Measurements from ENCODE around the gene ZNF586.

The ZNF586 gene

GRCh38 chr19:57757941-57758340, 11.5 kb upstream of the ZNF586 start:
- H3K27me3 ChIP-seq (ENCODE audit: control insufficient read depth in 1 of 2, insufficient read depth in 2 of 2, low read length in 2 of 2): no peaks in the 10 kb centered on the region
- H3K4me1 ChIP-seq (ENCODE audit: control insufficient read depth, insufficient read depth, low read length): no peaks in the 10 kb centered on the region
- H3K27ac ChIP-seq (ENCODE audit: low read length): no peak overlapping the region
- H3K36me3 ChIP-seq (ENCODE audit: control insufficient read depth in 2 of 2, insufficient read depth in 2 of 2, low read length in 2 of 2): peaks cover 65 to 68% of the 10 kb centered on the region in 2 donors
- no peak overlapping the region for H3K4me3 ChIP-seq (ENCODE audit: low read length in 2 of 2)
- no peak overlapping the region for H3K9ac ChIP-seq (ENCODE audit: low read length in 2 of 2)
- H3K9me3 ChIP-seq (ENCODE audit: control insufficient read depth in 2 of 2, low read length in 2 of 2): peaks cover 14 to 31% of the 10 kb centered on the region in 2 donors

DNA sequence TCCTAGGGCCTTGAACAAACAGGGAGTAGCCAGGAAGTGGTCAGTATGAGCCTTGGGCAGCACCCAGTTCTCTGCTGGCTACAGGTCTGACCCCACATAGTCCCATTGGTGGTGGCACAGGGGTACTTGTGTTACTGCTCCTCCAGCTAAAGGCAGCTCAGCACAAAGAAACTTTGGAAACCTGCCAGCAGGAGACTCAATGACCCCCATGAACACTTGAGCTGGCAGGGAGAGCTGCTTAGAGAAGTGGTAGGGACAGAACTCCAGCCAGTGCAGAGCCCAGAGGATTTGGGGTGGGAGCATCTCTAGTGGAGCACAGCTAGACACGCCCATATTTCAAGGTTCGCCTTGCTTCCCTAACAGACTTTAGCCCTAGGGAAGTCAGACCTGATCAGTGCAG, 10.4 kb upstream of the ZNF586 start:
- Histone ChIP-seq H3K4me3 (ENCODE audit: low read length in 2 of 2) (no peak overlapping the region), H3K4me1 (ENCODE audit: control insufficient read depth, insufficient read depth, low read length) (no peaks in the 10 kb centered on the region), H3K27ac (ENCODE audit: low read length) (no peak overlapping the region), H3K9me3 (ENCODE audit: control insufficient read depth in 2 of 2, low read length in 2 of 2) (peaks cover 7 to 20% of the 10 kb centered on the region in 2 donors), H3K36me3 (ENCODE audit: control insufficient read depth in 2 of 2, insufficient read depth in 2 of 2, low read length in 2 of 2) (peaks cover 56 to 59% of the 10 kb centered on the region in 2 donors), H3K27me3 (ENCODE audit: control insufficient read depth in 1 of 2, insufficient read depth in 2 of 2, low read length in 2 of 2) (no peaks in the 10 kb centered on the region), H3K9ac (ENCODE audit: low read length in 2 of 2) (no peak overlapping the region)

DNA sequence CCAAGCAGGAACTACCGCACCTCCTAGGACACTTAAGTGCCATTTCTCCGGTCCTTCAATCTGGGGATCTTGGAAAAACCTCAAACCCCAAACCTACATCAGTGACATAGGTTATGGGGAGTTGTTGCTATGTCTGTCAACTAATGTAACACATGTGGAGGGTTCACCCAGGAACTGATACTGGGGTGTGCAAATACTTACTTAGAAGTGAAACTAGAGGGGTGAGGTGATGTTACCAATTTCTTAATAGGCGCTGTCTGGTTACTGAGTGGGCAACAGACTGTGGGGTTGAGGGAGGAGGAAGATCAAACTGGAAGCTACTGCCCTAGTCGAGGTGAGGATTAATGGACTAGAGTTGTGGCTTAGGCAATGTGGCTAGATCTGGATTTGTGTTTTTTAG, 1.9 kb downstream of the ZNF586 start:
- Histone ChIP-seq H3K4me1 (ENCODE audit: control insufficient read depth, insufficient read depth, low read length) (peaks cover 9% of the 10 kb centered on the region), H3K36me3 (ENCODE audit: control insufficient read depth in 2 of 2, insufficient read depth in 2 of 2, low read length in 2 of 2) (peaks cover 12 to 19% of the 10 kb centered on the region in 2 donors), H3K9me3 (ENCODE audit: control insufficient read depth in 2 of 2, low read length in 2 of 2) (peaks cover 4 to 11% of the 10 kb centered on the region in 2 donors), H3K27ac (ENCODE audit: low read length) (no peak overlapping the region), H3K9ac (ENCODE audit: low read length in 2 of 2) (no peak overlapping the region), H3K4me3 (ENCODE audit: low read length in 2 of 2) (no peak overlapping the region), H3K27me3 (ENCODE audit: control insufficient read depth in 1 of 2, insufficient read depth in 2 of 2, low read length in 2 of 2) (no peaks in the 10 kb centered on the region)

DNA sequence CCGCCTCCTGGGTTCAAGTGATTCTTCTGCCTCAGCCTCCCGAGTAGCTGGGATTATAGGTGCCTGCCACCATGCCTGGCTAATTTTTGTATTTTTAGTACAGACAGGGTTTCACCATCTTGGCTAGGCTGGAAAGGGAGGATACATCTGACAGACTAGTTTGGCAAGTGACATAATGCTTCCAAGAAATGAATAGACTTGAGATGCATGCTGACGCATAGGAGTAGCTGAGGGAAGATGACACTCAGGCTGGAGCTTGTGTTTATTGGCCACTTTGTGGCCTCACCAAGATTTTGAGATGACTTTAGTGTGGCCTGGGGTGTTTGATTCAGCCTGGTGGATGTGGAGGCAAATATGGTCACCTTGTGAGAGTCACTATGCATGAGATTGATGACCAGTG, 4.0 kb downstream of the ZNF586 start:
- H3K4me1 ChIP-seq (ENCODE audit: control insufficient read depth, insufficient read depth, low read length): peaks cover 9% of the 10 kb centered on the region
- peaks cover 25 to 28% of the 10 kb centered on the region in 2 donors for H3K36me3 ChIP-seq (ENCODE audit: control insufficient read depth in 2 of 2, insufficient read depth in 2 of 2, low read length in 2 of 2)
- no peak overlapping the region for H3K9ac ChIP-seq (ENCODE audit: low read length in 2 of 2)
- no peaks in the 10 kb centered on the region for H3K27me3 ChIP-seq (ENCODE audit: control insufficient read depth in 1 of 2, insufficient read depth in 2 of 2, low read length in 2 of 2)
- peaks cover 11 to 16% of the 10 kb centered on the region in 2 donors for H3K9me3 ChIP-seq (ENCODE audit: control insufficient read depth in 2 of 2, low read length in 2 of 2)
- no peak overlapping the region for H3K4me3 ChIP-seq (ENCODE audit: low read length in 2 of 2)
- no peak overlapping the region for H3K27ac ChIP-seq (ENCODE audit: low read length)

DNA sequence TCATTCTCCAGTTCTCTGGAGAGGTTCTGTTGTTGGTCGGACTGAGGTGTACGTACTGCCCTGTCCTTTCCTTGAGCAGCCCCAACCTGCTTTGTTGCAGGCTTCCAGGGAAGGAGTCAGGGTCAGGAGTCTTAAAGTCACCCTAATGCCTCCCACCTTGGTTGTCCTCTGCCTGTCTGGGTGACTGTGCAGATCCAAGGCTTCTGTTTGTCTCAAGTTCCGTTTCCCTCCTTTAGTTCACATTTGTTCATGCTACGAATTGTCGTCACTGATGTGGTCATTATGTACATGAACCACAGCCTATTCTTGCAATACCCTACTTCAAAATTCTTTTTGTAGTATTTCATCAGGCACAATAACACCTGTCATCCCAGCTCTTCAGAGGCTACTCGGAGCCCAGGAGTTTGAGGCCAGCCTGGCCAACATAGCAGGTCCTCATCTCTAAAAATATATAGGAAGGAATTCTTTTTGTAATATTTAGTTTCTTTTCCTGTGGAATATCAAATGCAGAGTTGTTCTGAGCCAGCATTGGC, 7.4 kb downstream of the ZNF586 start:
- H3K9me3 ChIP-seq (ENCODE audit: control insufficient read depth in 2 of 2, low read length in 2 of 2): peaks cover 29 to 40% of the 10 kb centered on the region in 2 donors
- no peak overlapping the region for H3K4me3 ChIP-seq (ENCODE audit: low read length in 2 of 2)
- no peaks in the 10 kb centered on the region for H3K27me3 ChIP-seq (ENCODE audit: control insufficient read depth in 1 of 2, insufficient read depth in 2 of 2, low read length in 2 of 2)

DNA sequence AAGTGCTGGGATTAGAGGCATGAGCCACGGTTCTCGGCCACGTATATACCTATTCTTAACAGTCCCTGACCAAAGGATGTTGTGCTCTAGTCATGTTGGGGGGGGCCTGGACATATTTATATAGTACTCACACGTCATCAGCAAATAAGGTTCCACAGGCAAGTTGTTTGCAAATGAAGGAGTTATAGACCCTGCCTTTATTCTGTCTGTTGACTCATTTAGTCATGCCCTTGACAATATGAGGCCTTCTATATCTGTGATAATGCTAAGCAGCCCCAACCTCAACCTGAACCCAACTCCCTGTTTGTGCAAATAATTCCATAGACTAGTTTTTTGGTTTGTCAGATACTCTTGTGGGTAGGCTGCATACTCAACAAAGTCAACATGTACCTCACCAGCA, 8.9 kb downstream of the ZNF586 start:
- peaks cover 46% of the 10 kb centered on the region in 2 donors for H3K36me3 ChIP-seq (ENCODE audit: control insufficient read depth in 2 of 2, insufficient read depth in 2 of 2, low read length in 2 of 2)
- H3K9me3 ChIP-seq (ENCODE audit: control insufficient read depth in 2 of 2, low read length in 2 of 2): peaks cover 29 to 40% of the 10 kb centered on the region in 2 donors
- H3K9ac ChIP-seq (ENCODE audit: low read length in 2 of 2): no peak overlapping the region
- no peak overlapping the region for H3K4me3 ChIP-seq (ENCODE audit: low read length in 2 of 2)
- no peaks in the 10 kb centered on the region for H3K27me3 ChIP-seq (ENCODE audit: control insufficient read depth in 1 of 2, insufficient read depth in 2 of 2, low read length in 2 of 2)
- no peaks in the 10 kb centered on the region for H3K4me1 ChIP-seq (ENCODE audit: control insufficient read depth, insufficient read depth, low read length)
- H3K27ac ChIP-seq (ENCODE audit: low read length): no peak overlapping the region

More for the DNA sequence above, 7.4 kb downstream of the ZNF586 start:
- H3K36me3 ChIP-seq (ENCODE audit: control insufficient read depth in 2 of 2, insufficient read depth in 2 of 2, low read length in 2 of 2): peaks cover 46 to 50% of the 10 kb centered on the region in 2 donors
- no peaks in the 10 kb centered on the region for H3K4me1 ChIP-seq (ENCODE audit: control insufficient read depth, insufficient read depth, low read length)
- H3K9ac ChIP-seq (ENCODE audit: low read length in 2 of 2): no peak overlapping the region
- no peak overlapping the region for H3K27ac ChIP-seq (ENCODE audit: low read length)

DNA sequence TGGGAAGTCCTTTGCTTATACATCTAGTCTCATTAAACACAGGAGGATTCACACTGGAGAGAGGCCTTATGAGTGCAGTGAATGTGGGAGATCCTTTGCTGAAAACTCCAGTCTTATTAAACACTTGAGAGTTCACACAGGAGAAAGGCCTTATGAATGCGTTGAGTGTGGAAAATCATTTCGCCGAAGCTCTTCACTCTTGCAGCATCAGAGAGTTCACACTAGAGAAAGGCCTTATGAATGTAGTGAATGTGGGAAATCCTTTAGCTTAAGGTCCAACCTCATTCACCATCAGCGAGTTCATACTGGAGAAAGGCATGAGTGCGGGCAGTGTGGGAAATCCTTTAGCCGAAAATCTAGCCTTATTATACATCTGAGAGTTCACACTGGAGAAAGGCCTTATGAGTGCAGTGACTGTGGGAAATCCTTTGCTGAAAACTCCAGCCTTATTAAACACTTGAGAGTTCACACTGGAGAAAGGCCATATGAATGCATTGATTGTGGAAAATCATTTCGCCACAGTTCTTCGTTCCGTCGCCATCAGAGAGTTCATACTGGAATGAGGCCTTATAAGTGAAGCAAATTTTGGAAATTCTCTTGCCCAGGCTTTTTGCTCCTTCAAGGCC, 9.9 kb downstream of the ZNF586 start:
- peak overlapping the region in 1 of 2 donors; percentile 47 for H3K4me3 ChIP-seq (ENCODE audit: low read length in 2 of 2)
- H3K27ac ChIP-seq (ENCODE audit: low read length): no peak overlapping the region
- no peak overlapping the region for H3K9ac ChIP-seq (ENCODE audit: low read length in 2 of 2)
- peaks cover 46% of the 10 kb centered on the region in 2 donors for H3K36me3 ChIP-seq (ENCODE audit: control insufficient read depth in 2 of 2, insufficient read depth in 2 of 2, low read length in 2 of 2)
- H3K4me1 ChIP-seq (ENCODE audit: control insufficient read depth, insufficient read depth, low read length): no peaks in the 10 kb centered on the region
- H3K27me3 ChIP-seq (ENCODE audit: control insufficient read depth in 1 of 2, insufficient read depth in 2 of 2, low read length in 2 of 2): no peaks in the 10 kb centered on the region
- peaks cover 29 to 40% of the 10 kb centered on the region in 2 donors for H3K9me3 ChIP-seq (ENCODE audit: control insufficient read depth in 2 of 2, low read length in 2 of 2)

GRCh38 chr19:57786286-57786685, 16.8 kb downstream of the ZNF586 start:
- H3K9ac ChIP-seq (ENCODE audit: low read length in 2 of 2): no peak overlapping the region
- no peaks in the 10 kb centered on the region for H3K4me1 ChIP-seq (ENCODE audit: control insufficient read depth, insufficient read depth, low read length)
- H3K27ac ChIP-seq (ENCODE audit: low read length): no peak overlapping the region
- peaks cover 6 to 20% of the 10 kb centered on the region in 2 donors for H3K36me3 ChIP-seq (ENCODE audit: control insufficient read depth in 2 of 2, insufficient read depth in 2 of 2, low read length in 2 of 2)
- H3K4me3 ChIP-seq (ENCODE audit: low read length in 2 of 2): no peak overlapping the region
- H3K27me3 ChIP-seq (ENCODE audit: control insufficient read depth in 1 of 2, insufficient read depth in 2 of 2, low read length in 2 of 2): no peaks in the 10 kb centered on the region
- H3K9me3 ChIP-seq (ENCODE audit: control insufficient read depth in 2 of 2, low read length in 2 of 2): peaks cover 4 to 19% of the 10 kb centered on the region in 2 donors

GRCh38 chr19:57786906-57787305, 17.4 kb downstream of the ZNF586 start:
- no peak overlapping the region for H3K4me3 ChIP-seq (ENCODE audit: low read length in 2 of 2)
- H3K9me3 ChIP-seq (ENCODE audit: control insufficient read depth in 2 of 2, low read length in 2 of 2): peaks cover 4 to 19% of the 10 kb centered on the region in 2 donors
- no peak overlapping the region for H3K27ac ChIP-seq (ENCODE audit: low read length)
- no peak overlapping the region for H3K9ac ChIP-seq (ENCODE audit: low read length in 2 of 2)
- H3K27me3 ChIP-seq (ENCODE audit: control insufficient read depth in 1 of 2, insufficient read depth in 2 of 2, low read length in 2 of 2): no peaks in the 10 kb centered on the region
- peaks cover 8 to 20% of the 10 kb centered on the region in 2 donors for H3K36me3 ChIP-seq (ENCODE audit: control insufficient read depth in 2 of 2, insufficient read depth in 2 of 2, low read length in 2 of 2)
- no peaks in the 10 kb centered on the region for H3K4me1 ChIP-seq (ENCODE audit: control insufficient read depth, insufficient read depth, low read length)

DNA sequence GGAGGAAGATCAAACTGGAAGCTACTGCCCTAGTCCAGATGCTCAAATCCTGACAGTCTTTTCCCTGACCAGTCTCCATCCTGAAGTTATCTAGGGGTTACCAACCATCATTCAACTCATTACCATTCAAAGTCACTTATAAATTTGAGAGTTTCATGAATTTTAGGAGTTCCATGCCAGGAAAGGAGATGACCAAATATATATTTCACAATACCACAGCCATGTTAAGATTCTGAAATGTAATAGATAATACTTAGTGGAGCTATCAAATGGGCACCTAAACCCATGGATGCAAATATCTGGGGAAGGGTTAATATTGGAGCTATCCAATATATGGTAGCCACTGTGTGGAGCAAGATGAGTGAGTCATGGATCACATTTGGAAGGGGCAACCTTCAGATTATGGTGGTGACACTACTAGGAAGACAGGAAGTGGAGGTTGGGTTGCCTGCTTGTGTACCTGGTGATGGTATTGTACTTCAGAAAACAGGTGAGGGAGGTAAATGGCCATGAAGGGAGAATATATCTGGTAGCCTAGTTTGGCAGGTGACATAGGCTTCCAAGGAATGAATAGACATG, 18.7 kb downstream of the ZNF586 start:
- Histone ChIP-seq H3K27ac (ENCODE audit: low read length) (no peak overlapping the region), H3K27me3 (ENCODE audit: control insufficient read depth in 1 of 2, insufficient read depth in 2 of 2, low read length in 2 of 2) (no peaks in the 10 kb centered on the region), H3K9ac (ENCODE audit: low read length in 2 of 2) (no peak overlapping the region), H3K4me3 (ENCODE audit: low read length in 2 of 2) (no peak overlapping the region), H3K36me3 (ENCODE audit: control insufficient read depth in 2 of 2, insufficient read depth in 2 of 2, low read length in 2 of 2) (peaks cover 13 to 25% of the 10 kb centered on the region in 2 donors), H3K9me3 (ENCODE audit: control insufficient read depth in 2 of 2, low read length in 2 of 2) (peaks cover 4 to 19% of the 10 kb centered on the region in 2 donors), H3K4me1 (ENCODE audit: control insufficient read depth, insufficient read depth, low read length) (no peaks in the 10 kb centered on the region)

DNA sequence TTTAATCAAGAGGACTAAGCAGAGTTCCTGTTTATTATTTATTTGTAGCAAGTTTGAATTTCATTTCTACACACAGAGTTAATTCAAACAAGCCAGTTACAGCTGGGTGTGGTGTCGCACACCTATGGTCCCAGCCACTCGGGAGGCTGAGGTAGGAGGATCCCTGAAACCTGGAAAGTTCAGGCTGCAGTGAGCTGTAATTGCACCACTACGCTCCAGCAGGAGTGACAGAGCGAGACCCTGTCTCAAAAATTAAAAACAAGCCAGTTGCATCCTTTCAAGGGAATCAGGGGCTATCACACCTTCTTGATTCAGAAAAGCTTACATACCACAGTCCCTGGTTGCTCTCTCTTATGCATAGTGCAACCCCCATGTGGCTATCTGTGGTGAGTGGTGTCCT, 19.8 kb downstream of the ZNF586 start:
- Histone ChIP-seq H3K9ac (ENCODE audit: low read length in 2 of 2) (no peak overlapping the region), H3K36me3 (ENCODE audit: control insufficient read depth in 2 of 2, insufficient read depth in 2 of 2, low read length in 2 of 2) (peaks cover 13 to 25% of the 10 kb centered on the region in 2 donors), H3K27me3 (ENCODE audit: control insufficient read depth in 1 of 2, insufficient read depth in 2 of 2, low read length in 2 of 2) (no peaks in the 10 kb centered on the region), H3K9me3 (ENCODE audit: control insufficient read depth in 2 of 2, low read length in 2 of 2) (peaks cover 4 to 19% of the 10 kb centered on the region in 2 donors), H3K27ac (ENCODE audit: low read length) (no peak overlapping the region), H3K4me3 (ENCODE audit: low read length in 2 of 2) (no peak overlapping the region), H3K4me1 (ENCODE audit: control insufficient read depth, insufficient read depth, low read length) (no peaks in the 10 kb centered on the region)

Measured in stomach smooth muscle (tissue), 2 donors.